Tibial nerve (tissue), 4 donors: ENCODE results near the gene MRFAP1. TPM values are rescaled to one million over a fixed set of nuclear protein-coding genes. Genes with fewer than 3 reads are reported as not detected.

Experiments
- DNase-seq, 2 donors: peaks; one replicate each; pipeline ENCODE4 v3.0.0-alpha.2; 2019; ENCODE audit warnings: low spot score in 2 of 2
- H3K27ac ChIP-seq, 4 donors: fragments of 200-600 bp; sonication (generic) in 3 of 4; one replicate each; pipeline ENCODE4 v1.5.1; 2017 to 2019; ENCODE audit warnings: mild to moderate bottlenecking in 1 of 4
- H3K27me3 ChIP-seq, 2 donors: fragments of 200-600 bp; sonication (generic) in 1 of 2; one replicate each; pipeline versions ENCODE4 v1.5.1 to v1.6.0; 2017 to 2019
- H3K36me3 ChIP-seq, 3 donors: fragments of 200-600 bp; sonication (generic); one replicate each; pipeline ENCODE4 v1.5.1; 2018 to 2019
- H3K4me1 ChIP-seq, 4 donors: fragments of 200-600 bp; sonication (generic) in 3 of 4; one replicate each; pipeline ENCODE4 v1.5.1; 2017 to 2019
- H3K4me3 ChIP-seq, 4 donors: fragments of 200-600 bp; sonication (generic) in 3 of 4; one replicate each; pipeline ENCODE4 v1.5.1; 2017 to 2019; ENCODE audit warnings: mild to moderate bottlenecking in 1 of 4, moderate library complexity in 1 of 4
- H3K9me3 ChIP-seq, 4 donors: fragments of 200-600 bp; sonication (generic) in 3 of 4; one replicate each; pipeline ENCODE4 v1.5.1; 2017 to 2019
- CTCF ChIP-seq, 5 experiments: fragments of 200-600 bp in 3 of 5; fragments of 450-650 bp in 2 of 5; sonication (generic) in 3 of 5; IDR thresholded peaks; one replicate each; pipeline ENCODE4 v1.5.1; 2016 to 2019; ENCODE audit warnings: antibody characterized with exemption in 5 of 5, mild to moderate bottlenecking in 3 of 5, moderate library complexity in 2 of 5
- EP300 ChIP-seq, 2 donors: sonication (generic); formaldehyde crosslinking; IDR thresholded peaks; one replicate each; pipeline ENCODE4 v1.6.1; 2017; ENCODE audit warnings: antibody characterized with exemption in 2 of 2, mild to moderate bottlenecking in 1 of 2
- POLR2A ChIP-seq, 2 donors: fragments of 450-650 bp; IDR thresholded peaks; one replicate each; pipeline ENCODE4 v1.6.1; 2017; ENCODE audit warnings: antibody characterized with exemption in 2 of 2, mild to moderate bottlenecking in 2 of 2, moderate library complexity in 2 of 2
- WGBS, 2 donors: methylation state at CpG; one replicate each; pipeline ENCODE4 v1.1.5; 2018; 5-methylcytosine and 5-hydroxymethylcytosine counted together
- total RNA-seq, 4 donors: library from RNA; depleted of rRNA; stranded (reverse); fragments of >200 nt; gene quantifications; one replicate each; pipeline ENCODE4 v1.1.0, GENCODE V29; 2016

MRFAP1 gene
- total RNA-seq, 4 donors from 2014 or later: 176 to 300 (median 202) TPM

- Histone ChIP-seq H3K27ac (no peak overlapping the region), H3K4me3 (no peak overlapping the region), H3K9me3 (no peaks in the 10 kb centered on the region), H3K4me1 (no peaks in the 10 kb centered on the region), H3K36me3 (peaks cover 0 to 100% (median 9%) of the 10 kb centered on the region in 3 donors), H3K27me3 (no peaks in the 10 kb centered on the region)
- DNase-seq: no peak
- TF ChIP-seq CTCF (IDR thresholded peaks at IDR 0.05) (no peak), POLR2A (IDR thresholded peaks at IDR 0.05) (no peak), EP300 (IDR thresholded peaks at IDR 0.05) (no peak)
- 96 to 97% methylated on average over 19 to 20 of the region's 22 CpGs for WGBS, 2 donors
These were observed 46.1 kb upstream of the MRFAP1 start for GRCh38 chr4:6594341-6594740.

DNA sequence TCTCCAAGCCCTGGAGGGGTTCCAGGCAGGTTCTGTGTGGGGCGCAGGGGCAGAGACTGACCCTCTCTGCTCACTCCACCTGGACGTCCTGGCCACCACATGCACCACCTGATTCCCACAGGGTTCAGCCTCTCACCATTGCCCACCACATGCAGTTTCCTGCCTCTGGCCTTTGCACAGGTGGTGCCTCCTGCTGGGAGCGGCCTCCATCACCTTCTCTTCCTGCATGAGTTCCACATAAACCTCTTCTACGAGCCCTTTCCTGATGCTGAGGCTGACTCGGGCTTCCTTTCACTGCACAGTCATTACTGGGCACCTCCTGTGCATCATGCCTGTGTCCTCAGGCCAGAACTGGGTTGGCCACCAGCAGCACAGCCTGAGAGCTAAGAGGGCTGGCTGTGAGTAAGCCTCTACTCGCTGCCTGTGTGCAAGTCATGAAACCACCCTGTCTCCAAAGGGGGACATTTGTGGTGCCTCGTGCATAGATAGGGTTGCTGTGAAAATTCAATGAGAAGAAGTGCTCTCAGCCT, 45.6 kb upstream of the MRFAP1 start:
- no peak for DNase-seq
- H3K9me3 ChIP-seq: no peaks in the 10 kb centered on the region
- no peaks in the 10 kb centered on the region for H3K27me3 ChIP-seq
- TF ChIP-seq POLR2A (IDR thresholded peaks at IDR 0.05) (no peak), CTCF (IDR thresholded peaks at IDR 0.05) (no peak), EP300 (IDR thresholded peaks at IDR 0.05) (no peak)
- H3K4me1 ChIP-seq: no peaks in the 10 kb centered on the region
- 83 to 84% methylated on average over 6 to 7 of the region's 7 CpGs for WGBS, 2 donors
- no peak overlapping the region for H3K4me3 ChIP-seq
- H3K27ac ChIP-seq: no peak overlapping the region
- peaks cover 0 to 100% (median 9%) of the 10 kb centered on the region in 3 donors for H3K36me3 ChIP-seq

DNA sequence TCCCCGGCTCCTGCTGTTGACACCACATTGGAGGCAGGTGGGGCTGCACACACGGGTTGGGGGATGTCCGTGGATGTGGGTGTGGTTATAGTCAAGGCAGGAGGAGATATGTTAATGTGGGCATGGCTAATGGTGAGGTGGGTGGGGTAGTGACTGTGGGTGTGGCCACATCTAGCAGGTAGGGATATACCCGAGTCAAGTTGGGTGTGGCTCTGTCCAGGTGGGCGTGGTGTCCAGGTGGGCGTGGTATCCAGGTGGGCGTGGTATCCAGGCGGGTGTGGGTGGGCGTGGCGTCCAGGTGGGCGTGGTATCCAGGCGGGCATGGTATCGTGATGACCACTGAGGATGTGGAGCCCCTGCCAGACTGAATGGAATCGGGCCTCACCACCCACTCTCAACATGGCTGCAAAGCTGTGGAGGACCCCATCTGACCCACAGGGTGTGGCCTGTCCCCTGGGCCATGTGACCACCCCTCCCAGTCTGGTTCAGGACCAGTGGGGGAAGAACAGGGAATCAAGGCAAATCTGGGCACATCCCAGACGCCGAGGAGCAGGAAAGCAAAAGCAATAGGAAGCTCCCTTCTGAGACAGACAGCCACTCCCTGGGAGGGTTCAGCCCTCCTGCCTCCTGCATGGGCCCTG, 44.5 kb upstream of the MRFAP1 start:
- TF ChIP-seq EP300 (IDR thresholded peaks at IDR 0.05) (no peak), CTCF (IDR thresholded peaks at IDR 0.05) (no peak), POLR2A (IDR thresholded peaks at IDR 0.05) (no peak)
- DNase-seq: no peak
- no peaks in the 10 kb centered on the region for H3K9me3 ChIP-seq
- H3K27me3 ChIP-seq: no peaks in the 10 kb centered on the region
- no peaks in the 10 kb centered on the region for H3K4me1 ChIP-seq
- H3K36me3 ChIP-seq: peaks cover 0 to 100% (median 12%) of the 10 kb centered on the region in 3 donors
- H3K27ac ChIP-seq: no peak overlapping the region
- H3K4me3 ChIP-seq: no peak overlapping the region
- WGBS, 2 donors: 64% methylated on average over 13 to 16 of the region's 16 CpGs

DNA sequence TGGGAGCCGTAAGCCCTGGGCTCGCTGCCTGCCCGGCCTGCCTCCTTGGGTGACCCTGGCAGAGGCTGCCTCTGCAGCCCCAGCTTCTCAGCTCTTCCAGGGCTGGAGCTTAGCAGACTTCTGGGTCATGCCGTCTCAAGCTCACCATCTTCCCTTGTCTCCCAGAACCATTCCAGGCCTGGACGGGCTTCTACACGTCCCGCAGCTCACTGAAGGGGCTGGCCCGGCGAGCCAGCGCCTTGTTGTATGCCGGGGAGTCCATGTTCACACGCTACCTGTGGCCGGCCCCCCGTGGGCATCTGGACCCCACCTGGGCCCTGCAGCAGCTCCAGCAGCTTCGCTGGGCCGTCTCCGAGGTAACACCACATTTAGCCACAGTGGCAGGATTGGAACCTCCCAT, 43.5 kb upstream of the MRFAP1 start:
- TF ChIP-seq EP300 (IDR thresholded peaks at IDR 0.05) (no peak), POLR2A (IDR thresholded peaks at IDR 0.05) (no peak), CTCF (IDR thresholded peaks at IDR 0.05) (no peak)
- peaks cover 0 to 100% (median 12%) of the 10 kb centered on the region in 3 donors for H3K36me3 ChIP-seq
- H3K27me3 ChIP-seq: no peaks in the 10 kb centered on the region
- WGBS, 2 donors: 93 to 95% methylated on average over 13 to 17 of the region's 17 CpGs
- peaks cover 0 to 3% (median 0%) of the 10 kb centered on the region in 4 donors for H3K9me3 ChIP-seq
- H3K4me1 ChIP-seq: no peaks in the 10 kb centered on the region
- no peak overlapping the region for H3K27ac ChIP-seq
- no peak overlapping the region for H3K4me3 ChIP-seq
- DNase-seq: no peak

DNA sequence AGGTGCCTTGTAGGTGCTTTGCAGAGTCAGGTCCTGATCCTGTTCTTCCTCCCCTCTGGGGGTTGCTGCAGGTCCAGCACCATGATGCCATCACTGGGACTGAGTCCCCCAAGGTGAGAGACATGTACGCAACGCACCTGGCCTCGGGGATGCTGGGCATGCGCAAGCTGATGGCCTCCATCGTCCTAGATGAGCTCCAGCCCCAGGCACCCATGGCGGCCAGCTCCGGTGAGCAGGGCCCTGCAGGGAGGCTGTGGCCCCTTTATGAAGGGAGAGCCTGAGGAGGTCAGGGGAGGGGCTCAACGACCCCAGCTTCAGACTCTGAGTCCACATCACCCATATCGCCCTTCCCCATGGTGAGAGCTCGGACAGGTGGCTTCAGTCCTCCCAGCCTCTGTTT, 42.4 kb upstream of the MRFAP1 start:
- H3K27me3 ChIP-seq: no peaks in the 10 kb centered on the region
- no peak for DNase-seq
- H3K36me3 ChIP-seq: peaks cover 0 to 100% (median 11%) of the 10 kb centered on the region in 3 donors
- peaks cover 0 to 8% (median 0%) of the 10 kb centered on the region in 4 donors for H3K9me3 ChIP-seq
- no peaks in the 10 kb centered on the region for H3K4me1 ChIP-seq
- no peak overlapping the region for H3K27ac ChIP-seq
- no peak overlapping the region for H3K4me3 ChIP-seq
- TF ChIP-seq EP300 (IDR thresholded peaks at IDR 0.05): no peak
- TF ChIP-seq POLR2A (IDR thresholded peaks at IDR 0.05): no peak
- 82 to 90% methylated on average over 5 to 10 of the region's 10 CpGs for WGBS, 2 donors
